NT2/D1 (cell line): ENCODE measurements around the gene POPDC3.

Source experiments
- YY1 ChIP-seq: IDR thresholded peaks from 2 replicates; pipeline ENCODE4 v1.6.1; 2011; ENCODE audit not compliant: insufficient read length, insufficient read depth
- ZNF274 ChIP-seq: IDR thresholded peaks from 2 replicates; pipeline ENCODE4 v1.6.1; 2011; ENCODE audit warnings: mild to moderate bottlenecking, low read depth, low read length

GRCh38 chr6:105111871-105112270 is 67.9 kb downstream of the POPDC3 start:
- TF ChIP-seq ZNF274, result no peak
- no peak for TF ChIP-seq YY1
